B cell (primary cell): ENCODE data around the gene BICDL2.

Source experiments
- CTCF ChIP-seq: fragments of 200-600 bp; IDR thresholded peaks from one replicate; pipeline ENCODE4 v1.8.0; 2022; ENCODE audit warnings: antibody characterized with exemption, mild to moderate bottlenecking
- EZH2 ChIP-seq: IDR thresholded peaks from 2 replicates; pipeline ENCODE4 v1.6.1; 2012; ENCODE audit warnings: borderline replicate concordance, low read depth, mild to moderate bottlenecking, moderate library complexity, low read length; ENCODE audit not compliant: insufficient read depth, poor library complexity, severe bottlenecking

- no peak for TF ChIP-seq CTCF
- TF ChIP-seq EZH2, result no peak
Measured at GRCh38 chr16:3084491-3084890, 47.7 kb upstream of the BICDL2 start.
